NB4 (cell line): ENCODE measurements around the gene SIX1.

ENCODE experiments used
- DNase-seq: peaks from one replicate; pipeline ENCODE4 v3.0.0; 2010; ENCODE audit warnings: low read depth
- H3K4me3 ChIP-seq: one replicate; pipeline ENCODE4 v1.5.1; 2011; ENCODE audit warnings: mild to moderate bottlenecking, low read depth, low read length, moderate library complexity
- MAX ChIP-seq: IDR thresholded peaks from 2 replicates; pipeline ENCODE4 v1.6.1; 2011; ENCODE audit warnings: low read depth, low read length
- MYC ChIP-seq: IDR thresholded peaks from 2 replicates; pipeline ENCODE4 v1.6.1; 2011; ENCODE audit warnings: low read depth, low read length
- POLR2A ChIP-seq: IDR thresholded peaks from 2 replicates; pipeline ENCODE4 v1.6.1; 2011; ENCODE audit warnings: mild to moderate bottlenecking; ENCODE audit not compliant: insufficient read length; ENCODE audit errors: extremely low read depth
- TF ChIP-seq, protein P1 (sequence below): IDR thresholded peaks from one replicate; pipeline ENCODE4 v1.5.1; 2012; ENCODE audit warnings: low read depth, low read length

Gene SIX1

DNA sequence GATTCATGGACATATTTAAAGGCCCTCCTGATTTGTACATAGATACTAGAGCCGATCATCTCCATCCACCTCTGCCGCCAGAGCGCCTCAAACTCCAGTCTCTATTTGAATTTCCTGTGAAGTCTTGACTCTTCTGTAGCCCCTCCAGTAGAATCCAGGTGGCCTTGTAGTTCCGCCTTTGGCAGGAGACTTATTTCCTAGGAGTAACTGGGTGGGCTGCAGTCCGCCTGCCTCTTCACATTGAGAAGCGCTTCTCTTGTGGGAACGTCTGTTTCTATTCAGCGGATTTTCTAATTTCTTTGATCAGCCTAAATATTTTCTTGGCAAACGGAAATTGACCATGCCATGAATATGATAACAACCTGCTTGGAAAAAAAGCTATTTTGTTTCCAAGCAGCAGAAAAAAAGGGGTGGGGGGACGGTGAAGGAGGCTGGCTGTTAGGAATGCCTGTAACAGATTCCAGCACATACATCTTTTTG lies 9.0 kb upstream of the SIX1 start:
- no peak for TF ChIP-seq MYC
- no peak for TF ChIP-seq MAX
- TF ChIP-seq POLR2A: no peak
- no peak overlapping the region for H3K4me3 ChIP-seq
- no peak for DNase-seq

- TF ChIP-seq POLR2A: no peak
- TF ChIP-seq MYC: no peak
- no peak for TF ChIP-seq MAX
- no peak for DNase-seq
- H3K4me3 ChIP-seq: peak overlapping the region; percentile 66
Measured at GRCh38 chr14:60657456-60658210, 8.4 kb upstream of the SIX1 start.

DNA sequence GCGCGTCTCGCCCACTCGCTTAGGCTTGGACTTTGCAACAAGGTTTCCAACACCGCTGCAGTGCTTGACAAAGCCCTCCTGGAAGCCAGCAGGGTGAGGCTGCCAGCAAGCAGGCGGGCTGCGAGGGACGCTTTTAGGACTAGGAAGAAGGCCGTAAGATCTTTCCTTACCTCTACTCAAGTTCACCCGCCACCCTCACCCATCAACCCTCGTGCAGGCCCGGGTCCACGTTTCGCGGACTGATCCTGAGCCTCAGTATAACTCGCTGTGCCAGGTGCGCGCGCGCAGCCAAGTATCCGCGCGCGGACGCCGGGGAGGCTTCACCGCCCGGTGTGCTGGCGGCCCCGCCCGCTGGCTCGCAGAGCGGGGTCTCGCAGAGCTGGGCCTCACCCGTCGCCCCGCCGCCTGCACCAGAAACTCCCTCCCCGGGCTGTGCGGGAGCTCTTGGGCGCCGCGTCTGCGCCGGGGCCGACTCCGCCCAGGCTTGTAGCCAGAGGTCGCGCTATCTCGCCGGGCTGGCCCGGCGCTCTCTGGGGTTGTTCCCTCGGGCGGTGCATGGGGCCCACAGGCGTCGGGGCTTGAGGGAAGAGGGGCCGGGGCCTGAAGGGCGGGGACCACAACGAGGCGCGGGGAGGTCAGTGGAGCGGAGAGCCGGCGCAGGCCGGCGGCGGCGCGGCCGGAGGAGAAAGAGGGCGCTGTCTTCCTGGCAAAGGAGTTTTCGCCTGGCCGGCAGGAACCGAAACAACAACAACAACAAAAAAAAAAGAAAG lies 7.6 kb upstream of the SIX1 start:
- peak overlapping the region; percentile 66 for H3K4me3 ChIP-seq
- peak; percentile 76 for DNase-seq
- no peak for TF ChIP-seq MAX
- no peak for TF ChIP-seq POLR2A
- TF ChIP-seq, protein P1, sequence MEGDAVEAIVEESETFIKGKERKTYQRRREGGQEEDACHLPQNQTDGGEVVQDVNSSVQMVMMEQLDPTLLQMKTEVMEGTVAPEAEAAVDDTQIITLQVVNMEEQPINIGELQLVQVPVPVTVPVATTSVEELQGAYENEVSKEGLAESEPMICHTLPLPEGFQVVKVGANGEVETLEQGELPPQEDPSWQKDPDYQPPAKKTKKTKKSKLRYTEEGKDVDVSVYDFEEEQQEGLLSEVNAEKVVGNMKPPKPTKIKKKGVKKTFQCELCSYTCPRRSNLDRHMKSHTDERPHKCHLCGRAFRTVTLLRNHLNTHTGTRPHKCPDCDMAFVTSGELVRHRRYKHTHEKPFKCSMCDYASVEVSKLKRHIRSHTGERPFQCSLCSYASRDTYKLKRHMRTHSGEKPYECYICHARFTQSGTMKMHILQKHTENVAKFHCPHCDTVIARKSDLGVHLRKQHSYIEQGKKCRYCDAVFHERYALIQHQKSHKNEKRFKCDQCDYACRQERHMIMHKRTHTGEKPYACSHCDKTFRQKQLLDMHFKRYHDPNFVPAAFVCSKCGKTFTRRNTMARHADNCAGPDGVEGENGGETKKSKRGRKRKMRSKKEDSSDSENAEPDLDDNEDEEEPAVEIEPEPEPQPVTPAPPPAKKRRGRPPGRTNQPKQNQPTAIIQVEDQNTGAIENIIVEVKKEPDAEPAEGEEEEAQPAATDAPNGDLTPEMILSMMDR: peak; percentile 32

DNA sequence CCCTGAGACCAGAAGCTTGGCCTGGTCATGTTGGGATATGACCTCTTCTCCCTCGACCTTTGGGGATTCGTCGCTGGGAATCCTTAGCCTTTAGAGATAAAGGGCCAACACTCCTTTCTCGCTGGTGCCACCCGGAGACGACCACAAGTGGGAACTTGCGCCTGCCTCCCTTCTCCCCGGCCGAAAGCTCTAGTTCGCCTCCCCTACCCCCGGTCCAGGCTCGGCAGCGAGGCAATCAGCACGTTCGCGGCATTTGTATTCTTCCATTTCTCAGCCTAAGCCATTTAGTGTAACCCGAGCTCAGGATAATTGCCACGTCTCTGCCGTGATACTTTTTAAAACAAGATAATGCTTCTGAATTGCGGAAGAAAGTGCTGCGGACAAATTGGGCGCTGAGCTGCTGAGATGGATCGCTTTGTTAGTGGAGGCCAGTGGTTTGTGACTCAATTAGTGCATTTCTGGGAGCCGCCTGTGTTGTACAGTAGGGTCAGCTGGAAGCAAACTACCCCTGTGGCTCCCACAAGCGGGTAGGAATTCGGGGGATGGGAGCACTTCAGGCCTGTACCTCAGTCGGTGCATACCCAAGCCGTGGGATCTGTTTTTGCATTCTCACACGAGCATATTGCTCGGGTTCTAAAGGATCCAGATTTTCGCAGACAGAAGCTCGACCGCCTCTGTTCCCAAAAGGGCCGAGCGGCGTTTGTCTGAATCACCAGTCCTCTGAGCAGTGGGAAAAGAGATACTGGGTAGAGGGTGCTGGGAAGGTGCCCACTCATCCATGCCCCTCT lies 6.8 kb upstream of the SIX1 start:
- peak overlapping the region; percentile 1 for H3K4me3 ChIP-seq
- peak; percentile 43 for DNase-seq
- TF ChIP-seq MAX: no peak
- TF ChIP-seq MYC: no peak
- TF ChIP-seq, protein P1: no peak
- no peak for TF ChIP-seq POLR2A

GRCh38 chr14:60655119-60655897 lies 6.0 kb upstream of the SIX1 start:
- no peak for TF ChIP-seq MAX
- TF ChIP-seq POLR2A: no peak
- TF ChIP-seq MYC: no peak
- TF ChIP-seq, protein P1: no peak
- no peak for DNase-seq
- H3K4me3 ChIP-seq: no peak overlapping the region

- DNase-seq: no peak
- no peak overlapping the region for H3K4me3 ChIP-seq
- TF ChIP-seq, protein P1: no peak
- no peak for TF ChIP-seq MAX
- TF ChIP-seq MYC: no peak
- TF ChIP-seq POLR2A: no peak
Measured at GRCh38 chr14:60654334-60654821, 5.1 kb upstream of the SIX1 start.
